ENCODE data around the gene ITSN2.

DNA sequence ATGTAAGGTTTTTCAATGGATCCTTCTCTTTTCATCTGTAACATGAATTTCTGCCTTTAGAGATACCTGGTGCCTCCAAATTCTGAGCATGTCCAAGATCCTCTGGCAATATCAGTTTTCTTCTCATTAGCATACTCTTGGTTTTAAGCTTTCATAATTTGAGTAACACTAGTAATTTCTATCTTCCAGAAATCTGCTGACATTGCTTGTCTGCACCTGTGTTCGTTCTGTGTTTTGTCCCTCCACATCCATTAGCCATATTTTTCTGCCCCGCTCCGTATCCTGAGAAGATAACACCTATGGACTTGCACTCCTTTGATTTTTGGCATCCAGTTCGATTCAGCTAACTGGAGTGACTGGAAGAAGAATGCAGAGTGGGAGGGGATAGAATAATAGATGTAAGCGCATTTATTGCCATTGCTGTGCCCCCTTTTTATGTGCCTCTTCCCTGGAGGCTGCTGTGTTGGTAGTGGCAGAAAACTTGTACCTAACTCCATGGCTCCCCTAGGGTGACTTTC, 32.3 kb upstream of the ITSN2 start:
- TF ChIP-seq EZH2 (IDR thresholded peaks at IDR 0.05; ENCODE audit: borderline replicate concordance, low read length), result no peak
- TF ChIP-seq, protein P1, sequence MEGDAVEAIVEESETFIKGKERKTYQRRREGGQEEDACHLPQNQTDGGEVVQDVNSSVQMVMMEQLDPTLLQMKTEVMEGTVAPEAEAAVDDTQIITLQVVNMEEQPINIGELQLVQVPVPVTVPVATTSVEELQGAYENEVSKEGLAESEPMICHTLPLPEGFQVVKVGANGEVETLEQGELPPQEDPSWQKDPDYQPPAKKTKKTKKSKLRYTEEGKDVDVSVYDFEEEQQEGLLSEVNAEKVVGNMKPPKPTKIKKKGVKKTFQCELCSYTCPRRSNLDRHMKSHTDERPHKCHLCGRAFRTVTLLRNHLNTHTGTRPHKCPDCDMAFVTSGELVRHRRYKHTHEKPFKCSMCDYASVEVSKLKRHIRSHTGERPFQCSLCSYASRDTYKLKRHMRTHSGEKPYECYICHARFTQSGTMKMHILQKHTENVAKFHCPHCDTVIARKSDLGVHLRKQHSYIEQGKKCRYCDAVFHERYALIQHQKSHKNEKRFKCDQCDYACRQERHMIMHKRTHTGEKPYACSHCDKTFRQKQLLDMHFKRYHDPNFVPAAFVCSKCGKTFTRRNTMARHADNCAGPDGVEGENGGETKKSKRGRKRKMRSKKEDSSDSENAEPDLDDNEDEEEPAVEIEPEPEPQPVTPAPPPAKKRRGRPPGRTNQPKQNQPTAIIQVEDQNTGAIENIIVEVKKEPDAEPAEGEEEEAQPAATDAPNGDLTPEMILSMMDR (conservative IDR thresholded peaks at IDR 0.05 in 1 of 2, IDR thresholded peaks at IDR 0.05 in 1 of 2; ENCODE audit: extremely low read depth in 1 of 2, insufficient read depth in 1 of 2, low read depth in 1 of 2, low read length in 2 of 2), result no peak
